MM.1S (cell line): Measurements from ENCODE around the gene LKAAEAR1.

Experiments used
- EZH2 ChIP-seq: fragments of 300-600 bp; sonication (generic); optimal IDR thresholded peaks from 2 replicates; pipeline ENCODE3; 2017; ENCODE audit warnings: low read depth, mild to moderate bottlenecking, antibody characterized with exemption, low read length, mixed read lengths
- EZH2phosphoT487 ChIP-seq: fragments of 300-600 bp; sonication (generic); IDR thresholded peaks from 2 replicates; pipeline ENCODE4 v1.6.1; 2018; ENCODE audit warnings: antibody characterized with exemption, low read length
- TF ChIP-seq, protein P1 (sequence below): fragments of 300-600 bp; sonication (generic); IDR thresholded peaks from 2 replicates; pipeline ENCODE4 v1.5.1; 2016; ENCODE audit warnings: antibody characterized with exemption, low read length, mixed read lengths

DNA sequence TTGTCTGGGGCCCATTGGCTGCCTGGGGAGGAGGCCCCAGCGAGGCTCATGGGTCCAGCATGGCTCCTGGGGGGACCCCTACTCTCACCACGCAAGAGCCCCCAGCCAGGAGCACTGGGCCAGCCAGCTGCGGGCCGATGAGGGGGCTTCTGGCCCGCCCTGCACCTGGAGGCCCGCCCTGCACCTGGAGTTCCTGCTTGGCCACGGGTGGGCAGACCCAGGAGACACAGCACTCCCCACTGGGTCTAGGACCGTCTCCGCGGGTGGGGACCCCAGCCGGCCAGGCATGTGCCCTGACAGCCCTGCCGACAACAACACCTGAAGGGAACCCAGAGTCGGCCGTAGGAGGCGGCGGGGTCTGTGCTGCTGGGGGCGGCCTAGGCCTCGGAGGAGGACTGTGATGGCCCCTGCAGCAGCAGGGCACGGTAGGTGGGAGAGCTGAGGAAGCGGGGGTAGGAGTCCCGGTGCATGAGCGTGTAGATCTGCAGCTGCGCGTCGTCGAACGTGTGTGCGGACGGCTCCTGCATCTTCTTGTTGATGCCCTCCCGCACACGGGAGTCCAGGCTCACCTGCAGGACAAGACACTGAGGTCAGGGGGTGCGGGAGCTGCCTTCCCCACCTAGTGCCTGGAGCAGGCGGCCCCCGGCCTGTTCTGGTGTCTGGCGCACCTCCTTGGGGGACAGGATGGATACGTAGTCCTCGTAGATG, 10.6 kb downstream of the LKAAEAR1 start:
- TF ChIP-seq, protein P1, sequence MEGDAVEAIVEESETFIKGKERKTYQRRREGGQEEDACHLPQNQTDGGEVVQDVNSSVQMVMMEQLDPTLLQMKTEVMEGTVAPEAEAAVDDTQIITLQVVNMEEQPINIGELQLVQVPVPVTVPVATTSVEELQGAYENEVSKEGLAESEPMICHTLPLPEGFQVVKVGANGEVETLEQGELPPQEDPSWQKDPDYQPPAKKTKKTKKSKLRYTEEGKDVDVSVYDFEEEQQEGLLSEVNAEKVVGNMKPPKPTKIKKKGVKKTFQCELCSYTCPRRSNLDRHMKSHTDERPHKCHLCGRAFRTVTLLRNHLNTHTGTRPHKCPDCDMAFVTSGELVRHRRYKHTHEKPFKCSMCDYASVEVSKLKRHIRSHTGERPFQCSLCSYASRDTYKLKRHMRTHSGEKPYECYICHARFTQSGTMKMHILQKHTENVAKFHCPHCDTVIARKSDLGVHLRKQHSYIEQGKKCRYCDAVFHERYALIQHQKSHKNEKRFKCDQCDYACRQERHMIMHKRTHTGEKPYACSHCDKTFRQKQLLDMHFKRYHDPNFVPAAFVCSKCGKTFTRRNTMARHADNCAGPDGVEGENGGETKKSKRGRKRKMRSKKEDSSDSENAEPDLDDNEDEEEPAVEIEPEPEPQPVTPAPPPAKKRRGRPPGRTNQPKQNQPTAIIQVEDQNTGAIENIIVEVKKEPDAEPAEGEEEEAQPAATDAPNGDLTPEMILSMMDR = no peak
- TF ChIP-seq EZH2 (no peak), EZH2phosphoT487 (no peak)
